IPS-18c (cell line): Measurements from ENCODE around the gene TRAIP.
A peak's percentile ranks its signal among the peaks of the same experiment; 100 is the strongest.

Experiments used
- H3K4me3 ChIP-seq: 2 replicates; pipeline ENCODE4 v1.7.0; 2013; ENCODE audit warnings: low read depth, mild to moderate bottlenecking, low read length, moderate library complexity; ENCODE audit not compliant: insufficient read depth
- H3K9me3 ChIP-seq: one replicate; pipeline ENCODE4 v1.6.1; 2013; ENCODE audit warnings: mild to moderate bottlenecking, low read length, moderate library complexity; ENCODE audit not compliant: control insufficient read depth, insufficient read depth

The TRAIP gene

GRCh38 chr3:49880581-49881315 is 24.4 kb upstream of the TRAIP start:
- H3K4me3 ChIP-seq: peak overlapping the region; percentile 2; the same call in 1 of the 2 replicates

DNA sequence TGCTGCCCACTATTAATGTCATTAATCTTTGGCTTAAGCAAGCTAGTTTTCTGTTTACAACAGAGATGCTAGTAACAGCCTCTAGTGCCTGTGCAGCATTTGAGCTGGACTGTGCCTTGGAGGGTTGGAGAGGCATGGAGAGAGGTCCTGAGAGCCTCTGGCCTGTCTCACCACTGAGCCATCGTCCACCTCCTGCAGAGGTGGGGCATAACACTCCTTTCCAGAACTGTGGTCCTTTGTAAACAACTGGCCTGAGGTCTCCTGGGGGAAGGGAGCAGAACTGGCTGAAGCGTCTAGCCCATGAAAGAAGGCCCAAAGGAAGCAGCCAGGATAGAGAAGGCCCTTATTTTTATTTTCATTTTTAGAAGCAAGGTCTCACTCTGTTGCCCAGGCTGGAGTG is 23.4 kb upstream of the TRAIP start:
- Histone ChIP-seq H3K9me3 (no peaks in the 10 kb centered on the region), H3K4me3 (no peak overlapping the region)

More at GRCh38 chr3:49880581-49881315, 24.4 kb upstream of the TRAIP start:
- no peaks in the 10 kb centered on the region for H3K9me3 ChIP-seq

GRCh38 chr3:49878686-49879085 is 22.3 kb upstream of the TRAIP start:
- H3K4me3 ChIP-seq: no peak overlapping the region

DNA sequence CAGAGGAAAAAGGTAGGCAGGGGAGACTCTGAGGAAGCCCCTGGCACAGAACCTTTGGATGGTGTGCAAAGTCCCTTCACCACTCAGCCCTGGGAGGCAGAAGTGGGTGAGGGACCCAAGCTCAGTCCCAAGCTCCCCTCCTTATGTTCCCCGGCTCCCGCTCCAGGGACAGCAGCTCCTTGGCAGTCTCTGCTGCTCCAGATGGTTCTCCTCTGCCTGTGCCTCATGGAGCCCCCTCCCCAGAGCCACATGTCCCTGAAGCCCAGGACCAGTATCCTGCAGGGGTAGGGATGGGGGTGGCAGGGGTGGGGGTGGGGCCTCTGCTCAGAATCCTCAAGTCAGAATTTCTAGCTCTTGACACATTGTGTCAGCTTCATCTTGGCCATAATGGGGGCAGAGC is 21.4 kb upstream of the TRAIP start:
- Histone ChIP-seq H3K4me3 (no peak overlapping the region), H3K9me3 (no peaks in the 10 kb centered on the region)

More at GRCh38 chr3:49878686-49879085, 22.3 kb upstream of the TRAIP start:
- H3K9me3 ChIP-seq: no peaks in the 10 kb centered on the region

DNA sequence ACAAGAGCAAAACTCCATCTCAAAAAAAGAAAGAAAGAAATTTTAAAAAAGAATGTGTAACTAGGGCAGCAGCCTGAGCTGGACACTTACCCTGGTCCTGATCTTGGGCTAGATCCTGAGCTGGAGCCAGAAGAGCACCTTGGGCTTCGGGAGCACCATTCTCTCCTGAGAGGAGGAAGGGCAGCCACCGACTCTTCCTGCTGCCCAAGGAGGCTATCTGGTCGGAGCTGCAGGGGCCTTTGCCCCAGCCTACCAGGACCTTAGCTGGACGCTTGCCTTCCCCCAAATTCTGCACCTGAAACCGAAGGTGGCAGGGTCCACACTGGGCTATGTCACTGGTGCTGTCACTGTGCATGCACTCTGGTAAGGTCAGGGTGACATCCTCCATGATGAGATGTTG is 20.2 kb upstream of the TRAIP start:
- H3K4me3 ChIP-seq: no peak overlapping the region

DNA sequence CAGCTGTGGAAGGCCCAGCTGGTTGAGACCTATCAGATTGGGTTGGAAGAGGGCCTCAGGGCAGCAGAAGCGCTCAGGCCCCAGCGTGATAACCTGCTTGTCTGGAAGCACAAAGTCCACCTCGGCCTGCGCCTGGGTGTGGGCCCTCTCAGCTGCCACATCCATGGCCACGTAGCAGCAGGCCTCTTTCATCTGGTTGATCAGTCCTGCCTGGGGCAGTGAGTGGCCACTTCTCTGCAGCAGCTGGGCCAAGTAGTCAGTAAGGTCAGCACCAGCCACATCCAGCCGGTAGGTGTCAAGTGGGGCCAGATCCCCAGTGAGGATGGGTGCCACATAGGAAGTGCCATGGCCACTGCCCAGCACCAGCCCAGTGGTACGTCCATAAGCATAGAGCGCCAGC is 17.3 kb upstream of the TRAIP start:
- Histone ChIP-seq H3K4me3 (no peak overlapping the region), H3K9me3 (no peaks in the 10 kb centered on the region)

More for the DNA sequence above, 20.2 kb upstream of the TRAIP start:
- H3K9me3 ChIP-seq: no peaks in the 10 kb centered on the region

- H3K9me3 ChIP-seq: no peaks in the 10 kb centered on the region
- no peak overlapping the region for H3K4me3 ChIP-seq
Observed at GRCh38 chr3:49872801-49873281, 16.5 kb upstream of the TRAIP start.

DNA sequence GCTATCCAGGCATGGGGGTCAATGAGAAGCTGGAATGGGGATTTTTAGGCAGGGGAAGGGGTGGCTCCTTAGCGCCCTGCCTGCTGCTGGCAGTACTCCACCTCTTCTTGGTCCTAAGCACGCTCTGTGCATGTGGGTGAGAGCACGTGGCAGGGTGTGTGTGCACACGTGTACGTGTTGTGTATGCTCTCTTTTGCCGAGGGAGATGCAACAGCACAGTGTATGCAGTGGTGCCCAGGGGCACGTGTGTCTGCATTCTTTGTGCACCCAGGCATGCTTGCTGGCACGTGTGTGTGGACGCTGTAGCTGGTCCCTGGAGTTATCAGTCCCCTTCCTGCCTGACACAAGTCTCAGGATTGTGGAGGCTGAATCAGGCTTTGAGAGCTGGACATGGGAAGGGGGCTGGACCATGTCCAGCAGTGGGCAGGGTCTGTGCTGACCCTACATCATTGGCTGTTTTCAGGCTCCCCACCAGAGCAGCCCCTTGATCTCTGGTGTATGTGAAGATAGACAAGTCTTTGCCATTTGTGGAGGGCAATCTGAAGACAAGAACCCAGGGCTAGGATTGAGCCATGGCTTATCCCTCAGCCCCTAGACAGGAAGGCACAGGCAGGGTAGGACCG is 15.3 kb upstream of the TRAIP start:
- Histone ChIP-seq H3K9me3 (no peaks in the 10 kb centered on the region), H3K4me3 (no peak overlapping the region)

- Histone ChIP-seq H3K4me3 (peak within 1 kb of the TSS; percentile 74), H3K9me3 (no peaks in the 10 kb centered on the region)
Observed at GRCh38 chr3:49869525-49870126, 13.3 kb upstream of the TRAIP start, which contains the start of gene CAMKV. Gene CAMKV, minus strand, starts transcription at chr3:49869906. Its CDS starts 7,518 bp downstream, at chr3:49862388.

GRCh38 chr3:49868862-49869466 is 12.6 kb upstream of the TRAIP start:
- Histone ChIP-seq H3K9me3 (no peaks in the 10 kb centered on the region), H3K4me3 (peak overlapping the region; percentile 74)

DNA sequence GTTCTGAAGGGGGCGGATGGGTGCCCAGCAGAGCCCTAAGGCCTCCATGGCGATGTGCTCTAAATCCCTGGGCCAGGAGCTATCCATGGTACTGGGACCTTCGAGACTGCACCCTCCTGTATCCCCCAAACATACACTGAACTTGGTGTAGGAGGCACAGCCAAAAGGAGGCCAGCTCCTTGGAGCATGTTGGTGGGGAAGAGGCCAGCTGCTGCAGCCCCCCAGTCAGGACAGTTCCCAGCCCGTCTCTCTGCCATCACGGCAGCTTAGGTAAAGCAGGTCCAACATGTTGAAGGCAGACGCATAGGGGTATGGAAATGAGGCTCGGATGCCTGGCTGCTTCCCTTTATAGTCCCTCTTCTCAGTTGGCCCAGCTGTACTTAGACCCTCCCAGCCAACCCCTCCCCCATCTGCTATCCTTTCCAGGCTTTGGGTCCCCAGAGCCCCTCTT is 11.5 kb upstream of the TRAIP start:
- H3K4me3 ChIP-seq: no peak overlapping the region

DNA sequence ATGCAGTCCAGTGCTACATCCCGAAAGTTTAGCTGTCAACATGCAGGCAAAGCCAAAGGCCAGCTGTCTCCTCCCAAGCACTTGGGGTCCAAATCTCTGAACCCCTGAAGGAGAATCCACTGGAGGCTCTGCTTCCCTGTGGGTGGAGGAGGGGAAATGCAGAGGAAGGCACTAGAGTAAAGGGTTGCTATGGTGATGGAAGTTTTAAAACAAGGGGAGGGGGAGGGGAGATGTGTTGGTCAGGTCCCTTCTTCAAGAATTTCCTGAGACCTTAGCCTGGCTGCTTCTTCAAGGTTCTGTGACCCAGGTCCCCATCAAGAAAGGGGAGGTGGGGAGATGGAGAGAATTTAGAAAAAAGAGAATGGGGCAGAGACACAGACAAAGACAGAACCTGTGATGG is 11.0 kb upstream of the TRAIP start:
- H3K4me3 ChIP-seq: no peak overlapping the region
- H3K9me3 ChIP-seq: no peaks in the 10 kb centered on the region

More for the DNA sequence above, 11.5 kb upstream of the TRAIP start:
- no peaks in the 10 kb centered on the region for H3K9me3 ChIP-seq

- H3K9me3 ChIP-seq: no peaks in the 10 kb centered on the region
- H3K4me3 ChIP-seq: no peak overlapping the region
Observed at GRCh38 chr3:49865198-49865784, 8.9 kb upstream of the TRAIP start.

- Histone ChIP-seq H3K4me3 (no peak overlapping the region), H3K9me3 (no peaks in the 10 kb centered on the region)
Observed at GRCh38 chr3:49864505-49864904, 8.1 kb upstream of the TRAIP start.

DNA sequence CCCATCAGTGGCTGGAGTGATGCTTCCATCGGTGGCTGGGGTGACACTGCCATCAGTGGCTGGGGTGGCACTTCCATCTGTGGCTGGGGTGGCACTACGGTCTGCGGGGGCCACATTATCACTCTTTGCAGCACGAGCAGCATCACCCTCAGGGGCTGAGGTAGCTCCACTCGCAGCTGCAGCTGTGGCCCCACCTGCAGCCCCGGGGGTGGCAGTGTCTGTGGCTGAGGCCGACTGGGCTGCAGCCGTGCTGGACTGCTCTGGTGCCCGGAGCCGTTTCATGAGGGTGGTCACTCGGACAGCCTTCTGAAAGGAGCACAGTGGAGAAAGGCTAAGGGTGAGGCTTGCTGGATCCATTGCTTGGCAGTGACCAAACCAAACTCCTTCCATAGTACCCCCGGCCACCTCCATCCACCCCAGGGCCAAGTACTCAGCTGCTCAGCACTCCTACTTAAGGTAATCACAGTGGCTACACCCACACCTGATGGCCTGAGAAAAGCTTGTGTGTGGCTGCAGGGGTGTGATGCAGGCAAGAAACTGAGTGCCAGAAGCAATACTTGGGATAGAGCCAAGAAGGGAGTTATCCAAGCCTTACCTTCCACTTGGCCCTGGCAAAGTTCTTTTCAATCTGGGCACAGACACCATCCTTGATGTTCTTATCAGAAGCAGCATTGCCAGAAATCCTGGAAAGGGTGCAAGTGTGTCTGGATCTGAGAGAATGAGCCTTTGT is 3.4 kb upstream of the TRAIP start:
- Histone ChIP-seq H3K4me3 (no peak overlapping the region), H3K9me3 (no peaks in the 10 kb centered on the region)

- H3K4me3 ChIP-seq: peak overlapping the region; percentile 82
- no peaks in the 10 kb centered on the region for H3K9me3 ChIP-seq
Observed at GRCh38 chr3:49855662-49856061, 702 bp downstream of the TRAIP start.

- H3K9me3 ChIP-seq: no peaks in the 10 kb centered on the region
- H3K4me3 ChIP-seq: no peak overlapping the region
Observed at GRCh38 chr3:49845694-49846093, 10.7 kb downstream of the TRAIP start.
